Measurements from ENCODE around the gene UBAC2.
"Not testable (repeated sequence)": the region's sequence is repeated elsewhere in the genome, so short reads cannot be mapped to it uniquely, and the experiment has no call there.

Gene UBAC2

GRCh38 chr13:99208185-99208584, 7.5 kb downstream of the UBAC2 start:
- Mint-ChIP-seq H3K9me3 (no peaks in the 10 kb centered on the region), H3K4me1 (peaks cover 70% of the 10 kb centered on the region), H3K27ac (ENCODE audit: low read depth) (no peak overlapping the region), H3K4me3 (no peak overlapping the region), H3K36me3 (ENCODE audit: insufficient read depth) (peaks cover 23% of the 10 kb centered on the region), H3K27me3 (no peaks in the 10 kb centered on the region)
- ATAC-seq (replicated peaks; ENCODE audit: extremely low read depth, poor library complexity, severe bottlenecking) (no peak), DNase-seq (ENCODE audit: low spot score in 2 of 2) (no peak)

- H3K4me1 Mint-ChIP-seq, result peaks cover 64% of the 10 kb centered on the region
- peak overlapping the region; percentile 42 for H3K27ac Mint-ChIP-seq (ENCODE audit: low read depth)
- H3K27me3 Mint-ChIP-seq, result no peaks in the 10 kb centered on the region
- ATAC-seq (replicated peaks; ENCODE audit: extremely low read depth, poor library complexity, severe bottlenecking) (no peak), DNase-seq (ENCODE audit: low spot score in 2 of 2) (no peak)
- no peaks in the 10 kb centered on the region for H3K9me3 Mint-ChIP-seq
- peaks cover 22% of the 10 kb centered on the region for H3K36me3 Mint-ChIP-seq (ENCODE audit: insufficient read depth)
- H3K4me3 Mint-ChIP-seq, result no peak overlapping the region
These were observed 8.3 kb downstream of the UBAC2 start for GRCh38 chr13:99208845-99209527.

- not testable (repeated sequence) for H3K27me3 Mint-ChIP-seq; H3K9me3 Mint-ChIP-seq; H3K4me3 Mint-ChIP-seq; ATAC-seq (replicated peaks; ENCODE audit: extremely low read depth, poor library complexity, severe bottlenecking); DNase-seq (ENCODE audit: low spot score in 2 of 2); H3K27ac Mint-ChIP-seq (ENCODE audit: low read depth)
- Mint-ChIP-seq H3K36me3 (ENCODE audit: insufficient read depth) (peaks cover 21% of the 10 kb centered on the region), H3K4me1 (peaks cover 64% of the 10 kb centered on the region)
These were observed 10.0 kb downstream of the UBAC2 start for GRCh38 chr13:99210627-99211026.

- Mint-ChIP-seq H3K27me3 (no peaks in the 10 kb centered on the region), H3K9me3 (no peaks in the 10 kb centered on the region), H3K27ac (ENCODE audit: low read depth) (peak overlapping the region; percentile 11), H3K36me3 (ENCODE audit: insufficient read depth) (peaks cover 19% of the 10 kb centered on the region), H3K4me3 (no peak overlapping the region), H3K4me1 (peaks cover 56% of the 10 kb centered on the region)
- no peak for DNase-seq (ENCODE audit: low spot score in 2 of 2)
- no peak for ATAC-seq (replicated peaks; ENCODE audit: extremely low read depth, poor library complexity, severe bottlenecking)
These were observed 10.9 kb downstream of the UBAC2 start for GRCh38 chr13:99211421-99212035.

- H3K9me3 Mint-ChIP-seq, result no peaks in the 10 kb centered on the region
- H3K4me3 Mint-ChIP-seq, result peak overlapping the region; percentile 84
- no peaks in the 10 kb centered on the region for H3K27me3 Mint-ChIP-seq
- peak overlapping the region; percentile 89 for H3K27ac Mint-ChIP-seq (ENCODE audit: low read depth)
- peaks cover 20% of the 10 kb centered on the region for H3K36me3 Mint-ChIP-seq (ENCODE audit: insufficient read depth)
- DNase-seq (ENCODE audit: low spot score in 2 of 2) (no peak), ATAC-seq (replicated peaks; ENCODE audit: extremely low read depth, poor library complexity, severe bottlenecking) (no peak)
- peaks cover 63% of the 10 kb centered on the region for H3K4me1 Mint-ChIP-seq
These were observed 13.6 kb downstream of the UBAC2 start for GRCh38 chr13:99214232-99214631.

- H3K9me3 Mint-ChIP-seq, result no peaks in the 10 kb centered on the region
- DNase-seq (ENCODE audit: low spot score in 2 of 2), result no peak
- no peak for ATAC-seq (replicated peaks; ENCODE audit: extremely low read depth, poor library complexity, severe bottlenecking)
- peak overlapping the region; percentile 84 for H3K4me3 Mint-ChIP-seq
- no peaks in the 10 kb centered on the region for H3K27me3 Mint-ChIP-seq
- peaks cover 63% of the 10 kb centered on the region for H3K4me1 Mint-ChIP-seq
- peak overlapping the region; percentile 89 for H3K27ac Mint-ChIP-seq (ENCODE audit: low read depth)
- H3K36me3 Mint-ChIP-seq (ENCODE audit: insufficient read depth), result peaks cover 21% of the 10 kb centered on the region
These were observed 14.1 kb downstream of the UBAC2 start for GRCh38 chr13:99214731-99215130.

GRCh38 chr13:99215184-99215830, 14.7 kb downstream of the UBAC2 start:
- H3K36me3 Mint-ChIP-seq (ENCODE audit: insufficient read depth), result peaks cover 21% of the 10 kb centered on the region
- DNase-seq (ENCODE audit: low spot score in 2 of 2) (peak; percentile 35 to 63), ATAC-seq (replicated peaks; ENCODE audit: extremely low read depth, poor library complexity, severe bottlenecking) (peak; percentile 72)
- H3K27me3 Mint-ChIP-seq, result no peaks in the 10 kb centered on the region
- H3K9me3 Mint-ChIP-seq, result no peaks in the 10 kb centered on the region
- peak overlapping the region; percentile 89 for H3K27ac Mint-ChIP-seq (ENCODE audit: low read depth)
- peaks cover 64% of the 10 kb centered on the region for H3K4me1 Mint-ChIP-seq
- peak overlapping the region; percentile 84 for H3K4me3 Mint-ChIP-seq

- no peak for ATAC-seq (replicated peaks; ENCODE audit: extremely low read depth, poor library complexity, severe bottlenecking)
- Mint-ChIP-seq H3K27me3 (no peaks in the 10 kb centered on the region), H3K27ac (ENCODE audit: low read depth) (peak overlapping the region; percentile 92), H3K9me3 (no peaks in the 10 kb centered on the region), H3K4me1 (peaks cover 74% of the 10 kb centered on the region), H3K4me3 (peak overlapping the region; percentile 72), H3K36me3 (ENCODE audit: insufficient read depth) (peaks cover 18% of the 10 kb centered on the region)
- DNase-seq (ENCODE audit: low spot score in 2 of 2), result no peak
These were observed 16.9 kb downstream of the UBAC2 start for GRCh38 chr13:99217461-99218110.

- no peak for ATAC-seq (replicated peaks; ENCODE audit: extremely low read depth, poor library complexity, severe bottlenecking)
- Mint-ChIP-seq H3K27ac (ENCODE audit: low read depth) (peak overlapping the region; percentile 92), H3K27me3 (no peaks in the 10 kb centered on the region), H3K36me3 (ENCODE audit: insufficient read depth) (peaks cover 18% of the 10 kb centered on the region), H3K4me3 (peak overlapping the region; percentile 72), H3K4me1 (peaks cover 79% of the 10 kb centered on the region), H3K9me3 (no peaks in the 10 kb centered on the region)
- DNase-seq (ENCODE audit: low spot score in 2 of 2), result no peak
These were observed 17.5 kb downstream of the UBAC2 start for GRCh38 chr13:99218126-99218525.

- H3K27me3 Mint-ChIP-seq, result no peaks in the 10 kb centered on the region
- peaks cover 83% of the 10 kb centered on the region for H3K4me1 Mint-ChIP-seq
- DNase-seq (ENCODE audit: low spot score in 2 of 2) (no peak), ATAC-seq (replicated peaks; ENCODE audit: extremely low read depth, poor library complexity, severe bottlenecking) (no peak)
- peaks cover 16% of the 10 kb centered on the region for H3K36me3 Mint-ChIP-seq (ENCODE audit: insufficient read depth)
- H3K27ac Mint-ChIP-seq (ENCODE audit: low read depth), result peak overlapping the region; percentile 92
- H3K9me3 Mint-ChIP-seq, result no peaks in the 10 kb centered on the region
- peak overlapping the region; percentile 72 for H3K4me3 Mint-ChIP-seq
These were observed 17.9 kb downstream of the UBAC2 start for GRCh38 chr13:99218545-99218944.

GRCh38 chr13:99218969-99219368, 18.3 kb downstream of the UBAC2 start:
- Mint-ChIP-seq H3K4me1 (peaks cover 86% of the 10 kb centered on the region), H3K36me3 (ENCODE audit: insufficient read depth) (peaks cover 15% of the 10 kb centered on the region), H3K9me3 (no peaks in the 10 kb centered on the region), H3K4me3 (peak overlapping the region; percentile 72), H3K27ac (ENCODE audit: low read depth) (peak overlapping the region; percentile 92), H3K27me3 (no peaks in the 10 kb centered on the region)
- peak; percentile 88 for ATAC-seq (replicated peaks; ENCODE audit: extremely low read depth, poor library complexity, severe bottlenecking)
- peak in 1 of 2 donors; percentile 73 for DNase-seq (ENCODE audit: low spot score in 2 of 2)

GRCh38 chr13:99220199-99220935, 19.7 kb downstream of the UBAC2 start:
- H3K4me3 Mint-ChIP-seq, result peak overlapping the region; percentile 44
- H3K4me1 Mint-ChIP-seq, result peaks cover 86% of the 10 kb centered on the region
- peaks cover 11% of the 10 kb centered on the region for H3K36me3 Mint-ChIP-seq (ENCODE audit: insufficient read depth)
- no peak overlapping the region for H3K27ac Mint-ChIP-seq (ENCODE audit: low read depth)
- no peaks in the 10 kb centered on the region for H3K27me3 Mint-ChIP-seq
- no peaks in the 10 kb centered on the region for H3K9me3 Mint-ChIP-seq
- ATAC-seq (replicated peaks; ENCODE audit: extremely low read depth, poor library complexity, severe bottlenecking), result peak; percentile 17
- no peak for DNase-seq (ENCODE audit: low spot score in 2 of 2)
